CD4-positive, alpha-beta T cell (primary cell): ENCODE measurements around the gene PRKAG1. TPM values are rescaled to one million over a fixed set of nuclear protein-coding genes. Genes with fewer than 3 reads are reported as not detected.

Experiments
- ATAC-seq: fragments of 200-7000 bp; cut with Tn5 transposase; one replicate; pipeline ENCODE4 v1.10.0; 2022; ENCODE audit warnings: mild to moderate bottlenecking; ENCODE audit not compliant: poor library complexity
- CTCF ChIA-PET: fragments of 350-600 bp; sonication (Branson Sonifier 250); formaldehyde crosslinking; loops from one replicate; lab custom pipeline; 2021; ENCODE audit warnings: antibody characterized with exemption, inconsistent platforms; lab: Charles Lee
- POLR2A ChIA-PET: fragments of 350-600 bp; sonication (Branson Sonifier 250); formaldehyde crosslinking; loops from one replicate; lab custom pipeline; 2021; ENCODE audit warnings: antibody characterized with exemption, inconsistent platforms; lab: Charles Lee
- DNase-seq, 14 experiments: peaks; one replicate each; pipeline ENCODE4 v3.0.0-alpha.2; 2013 to 2020; ENCODE audit warnings: mixed read lengths in 2 of 14
- H3K27ac ChIP-seq, 2 donors: one replicate each; pipeline versions ENCODE4 v1.5.1 to v1.7.0; 2013; ENCODE audit warnings: low read length in 2 of 2, low read depth in 1 of 2, mild to moderate bottlenecking in 1 of 2
- H3K27me3 ChIP-seq, 2 experiments: 1 replicate in 1 of 2; 2 replicates in 1 of 2; pipeline versions ENCODE4 v1.6.1 to v1.7.0; 2013; ENCODE audit warnings: low read length in 2 of 2, control low read depth in 1 of 2, mild to moderate bottlenecking in 1 of 2, moderate library complexity in 1 of 2; ENCODE audit not compliant: insufficient read depth in 2 of 2, control insufficient read depth in 1 of 2
- H3K36me3 ChIP-seq: one replicate; pipeline ENCODE4 v1.6.1; 2013; ENCODE audit warnings: low read length, control low read depth; ENCODE audit not compliant: insufficient read depth
- H3K4me1 ChIP-seq: one replicate; pipeline ENCODE4 v1.6.1; 2013; ENCODE audit warnings: low read length, control low read depth; ENCODE audit not compliant: insufficient read depth
- H3K4me3 ChIP-seq: one replicate; pipeline ENCODE4 v1.5.1; 2013; ENCODE audit warnings: mild to moderate bottlenecking, low read length, moderate library complexity
- H3K9me3 ChIP-seq, 2 experiments: 1 replicate in 1 of 2; 2 replicates in 1 of 2; pipeline versions ENCODE4 v1.6.1 to v1.7.0; 2013; ENCODE audit warnings: low read length in 2 of 2, mild to moderate bottlenecking in 2 of 2, control low read depth in 1 of 2, moderate library complexity in 1 of 2; ENCODE audit not compliant: control insufficient read depth in 1 of 2, insufficient read depth in 1 of 2
- H3K27ac Mint-ChIP-seq: one replicate; pipeline ENCODE4 v1.8.0; 2020; ENCODE audit warnings: mixed read lengths
- H3K27me3 Mint-ChIP-seq: one replicate; pipeline ENCODE4 v1.8.0; 2021; ENCODE audit warnings: mixed read lengths
- H3K36me3 Mint-ChIP-seq: one replicate; pipeline ENCODE4 v1.8.0; 2021; ENCODE audit warnings: low read depth, mixed read lengths
- H3K4me1 Mint-ChIP-seq: one replicate; pipeline ENCODE4 v1.8.0; 2021; ENCODE audit warnings: low read depth, mixed read lengths
- H3K4me3 Mint-ChIP-seq: one replicate; pipeline ENCODE4 v1.8.0; 2020; ENCODE audit warnings: mild to moderate bottlenecking, mixed read lengths
- H3K9me3 Mint-ChIP-seq: one replicate; pipeline ENCODE4 v1.8.0; 2020; ENCODE audit warnings: mixed read lengths
- CTCF ChIP-seq: fragments of 200-600 bp; IDR thresholded peaks from one replicate; pipeline ENCODE4 v1.8.0; 2022; ENCODE audit warnings: antibody characterized with exemption, mild to moderate bottlenecking
- intact Hi-C, 2 experiments: fragments of 100-400 bp; cut with DNase I in 1 of 2; cut with micrococcal nuclease in 1 of 2; formaldehyde crosslinking; loops; one replicate each; pipeline versions ENCODE4 v1.15.1 to v1.9.0; 2023 to 2025; cut with DNase I, micrococcal nuclease
- total RNA-seq, 174 experiments: library from RNA in 2 of 174; stranded (reverse) in 2 of 174; gene quantifications; one replicate each; pipeline ENCODE4 v1.2.3 and lab custom pipeline; 2021 to 2026

Gene PRKAG1
- total RNA-seq, 2 experiments from 2014 or later: 34.6 to 38.2 TPM

- peaks cover 45 to 49% of the 10 kb centered on the region in 2 experiments for H3K27me3 ChIP-seq
- intact Hi-C loops: no loop called here
- no peaks in the 10 kb centered on the region for H3K36me3 Mint-ChIP-seq
- peaks cover 23% of the 10 kb centered on the region for H3K4me1 Mint-ChIP-seq
- H3K4me3 ChIP-seq: peak overlapping the region; percentile 32
- no peak overlapping the region for H3K27ac Mint-ChIP-seq
- peak overlapping the region; percentile 69 for H3K4me3 Mint-ChIP-seq
- no peak overlapping the region for H3K27ac ChIP-seq
- ATAC-seq: peak; percentile 77
- CTCF ChIA-PET: interaction anchor here (0.7 to 5.7 kb wide), 7 partner anchors 8 to 45 kb away, joined by 3 to 34 read pairs (median 4); partner anchors contain the start of genes ARF3, FKBP11 and WNT1
- H3K9me3 ChIP-seq: peaks cover 0 to 11% of the 10 kb centered on the region in 2 experiments
- H3K9me3 Mint-ChIP-seq: no peaks in the 10 kb centered on the region
- peaks cover 49% of the 10 kb centered on the region for H3K27me3 Mint-ChIP-seq
- H3K4me1 ChIP-seq: peaks cover 47% of the 10 kb centered on the region
- DNase-seq: peak in 7 of 14 experiments; percentile 14 to 79 (median 50)
- H3K36me3 ChIP-seq: no peaks in the 10 kb centered on the region
- POLR2A ChIA-PET: interaction anchor here (0.6 to 3.7 kb wide), 8 partner anchors 10 to 118 kb away, joined by 3 to 26 read pairs (median 4); partner anchors contain the start of genes DDX23, FKBP11 and WNT1
- no peak for TF ChIP-seq CTCF
Measured at GRCh38 chr12:48969833-48970701, 48.5 kb downstream of the PRKAG1 start.

- Mint-ChIP-seq H3K4me3 (no peak overlapping the region), H3K4me1 (peaks cover 23% of the 10 kb centered on the region), H3K27ac (no peak overlapping the region), H3K27me3 (peaks cover 47% of the 10 kb centered on the region), H3K9me3 (no peaks in the 10 kb centered on the region), H3K36me3 (no peaks in the 10 kb centered on the region)
- CTCF ChIA-PET: interaction anchor here (0.7 to 5.7 kb wide), 7 partner anchors 9 to 44 kb away, joined by 3 to 34 read pairs (median 4); partner anchors contain the start of genes ARF3, FKBP11 and WNT1
- ATAC-seq (no peak), DNase-seq (no peak)
- Histone ChIP-seq H3K36me3 (no peaks in the 10 kb centered on the region), H3K9me3 (peaks cover 0 to 11% of the 10 kb centered on the region in 2 experiments), H3K27me3 (peaks cover 42 to 44% of the 10 kb centered on the region in 2 experiments), H3K4me3 (no peak overlapping the region), H3K27ac (no peak overlapping the region), H3K4me1 (peaks cover 46% of the 10 kb centered on the region)
- POLR2A ChIA-PET: interaction anchor here (0.8 to 3.7 kb wide), 8 partner anchors 9 to 117 kb away, joined by 3 to 26 read pairs (median 4); partner anchors contain the start of genes ARF3, DDX23, FKBP11 and WNT1
- intact Hi-C loops: no loop called here
- TF ChIP-seq CTCF: no peak
Measured at GRCh38 chr12:48969160-48969771, 49.3 kb downstream of the PRKAG1 start.

- Mint-ChIP-seq H3K36me3 (no peaks in the 10 kb centered on the region), H3K9me3 (no peaks in the 10 kb centered on the region), H3K27ac (no peak overlapping the region), H3K4me1 (peaks cover 23% of the 10 kb centered on the region), H3K27me3 (peaks cover 39% of the 10 kb centered on the region), H3K4me3 (no peak overlapping the region)
- TF ChIP-seq CTCF: no peak
- Histone ChIP-seq H3K27ac (no peak overlapping the region), H3K36me3 (no peaks in the 10 kb centered on the region), H3K4me1 (peaks cover 38% of the 10 kb centered on the region), H3K4me3 (no peak overlapping the region), H3K9me3 (peaks cover 0 to 8% of the 10 kb centered on the region in 2 experiments), H3K27me3 (peaks cover 34 to 36% of the 10 kb centered on the region in 2 experiments)
- intact Hi-C loops: no loop called here
- ATAC-seq (no peak), DNase-seq (no peak)
- POLR2A ChIA-PET: interaction anchor here (0.8 to 3.7 kb wide), 3 partner anchors 10 to 116 kb away, joined by 3 to 26 read pairs (median 6); partner anchors contain the start of genes ARF3, DDX23 and WNT1
- CTCF ChIA-PET: interaction anchor here (4.0 to 5.7 kb wide), 2 partner anchors 10 to 20 kb away, joined by 22 to 34 read pairs; partner anchors contain the start of gene WNT1
Measured at GRCh38 chr12:48968467-48968866, 50.1 kb downstream of the PRKAG1 start.
